Fibroblast of skin of back (primary cell): ENCODE measurements around the gene PFN3.
A peak's percentile ranks its signal among the peaks of the same experiment; 100 is the strongest.

Source experiments
- DNase-seq: peaks from one replicate; pipeline ENCODE4 v3.0.0-alpha.2; 2013

The PFN3 gene

GRCh38 chr5:177437623-177438022 lies 37.2 kb upstream of the PFN3 start:
- DNase-seq, result no peak

GRCh38 chr5:177435847-177436536 lies 35.5 kb upstream of the PFN3 start:
- no peak for DNase-seq

- no peak for DNase-seq
Observed at GRCh38 chr5:177434942-177435738, 34.7 kb upstream of the PFN3 start.

GRCh38 chr5:177434437-177434836 lies 34.0 kb upstream of the PFN3 start:
- DNase-seq, result no peak

- DNase-seq, result no peak
Observed at GRCh38 chr5:177433658-177434217, 33.3 kb upstream of the PFN3 start.

GRCh38 chr5:177432839-177433657 lies 32.6 kb upstream of the PFN3 start:
- no peak for DNase-seq

- no peak for DNase-seq
Observed at GRCh38 chr5:177432143-177432838, 31.8 kb upstream of the PFN3 start.

- DNase-seq, result no peak
Observed at GRCh38 chr5:177431317-177432142, 31.1 kb upstream of the PFN3 start.

- DNase-seq, result no peak
Observed at GRCh38 chr5:177430972-177431316, 30.5 kb upstream of the PFN3 start.

- DNase-seq, result no peak
Observed at GRCh38 chr5:177430140-177430951, 29.9 kb upstream of the PFN3 start.

GRCh38 chr5:177429248-177430040 lies 29.0 kb upstream of the PFN3 start:
- DNase-seq, result no peak

GRCh38 chr5:177428574-177429217 lies 28.2 kb upstream of the PFN3 start:
- no peak for DNase-seq

GRCh38 chr5:177427919-177428573 lies 27.6 kb upstream of the PFN3 start:
- no peak for DNase-seq

- DNase-seq, result no peak
Observed at GRCh38 chr5:177427211-177427822, 26.9 kb upstream of the PFN3 start.

GRCh38 chr5:177426566-177427210 lies 26.2 kb upstream of the PFN3 start, which contains the start of gene GRK6:
TSS of gene GRK6 (plus strand) at chr5:177426676. CDS start at chr5:177426846, 170 bp downstream.
- peak; percentile 40 for DNase-seq

- DNase-seq, result peak; percentile 100
Observed at GRCh38 chr5:177425801-177426565, 25.5 kb upstream of the PFN3 start.
